ENCODE data around the gene KCNIP4.

KCNIP4 gene

DNA sequence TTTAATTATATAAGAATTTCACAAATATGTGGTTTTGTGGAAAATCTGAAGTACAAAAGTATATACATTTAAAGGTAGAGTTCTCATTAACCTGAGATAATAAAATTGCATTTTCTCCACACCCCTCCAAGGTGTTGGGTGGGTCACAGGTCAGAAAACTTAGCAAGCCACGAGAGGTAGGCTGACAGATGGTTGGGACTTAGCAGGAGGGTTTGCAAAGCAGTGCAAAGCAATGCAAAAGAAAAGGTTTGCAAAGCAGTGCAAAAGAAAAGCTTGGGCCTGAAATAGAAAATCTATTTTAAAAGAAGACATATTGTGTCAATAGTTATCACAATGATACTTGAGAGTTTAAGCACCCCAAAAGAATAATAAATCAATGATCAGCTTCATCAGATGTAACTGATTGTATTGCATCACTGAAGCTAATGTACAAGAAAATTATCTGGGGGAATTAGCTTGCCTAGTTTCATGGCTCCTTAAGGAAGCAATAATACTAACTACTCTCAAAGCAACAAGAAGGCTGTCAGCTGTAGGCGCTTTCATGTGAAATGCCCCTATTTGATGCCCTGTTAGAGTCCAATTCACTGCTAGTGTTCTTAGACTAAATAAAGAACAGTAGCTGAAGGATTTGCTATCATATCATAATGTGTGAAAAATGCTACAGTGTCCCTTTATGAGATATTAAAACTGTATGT is 319.5 kb downstream of the KCNIP4 start:
- Mint-ChIP-seq H3K4me3 (no peak overlapping the region), H3K27me3 (no peaks in the 10 kb centered on the region), H3K9me3 (peaks cover 5% of the 10 kb centered on the region), H3K27ac (no peak overlapping the region), H3K36me3 (no peaks in the 10 kb centered on the region), H3K4me1 (no peaks in the 10 kb centered on the region)
- CTCF ChIA-PET, result no interaction called here
- DNase-seq, result no peak

DNA sequence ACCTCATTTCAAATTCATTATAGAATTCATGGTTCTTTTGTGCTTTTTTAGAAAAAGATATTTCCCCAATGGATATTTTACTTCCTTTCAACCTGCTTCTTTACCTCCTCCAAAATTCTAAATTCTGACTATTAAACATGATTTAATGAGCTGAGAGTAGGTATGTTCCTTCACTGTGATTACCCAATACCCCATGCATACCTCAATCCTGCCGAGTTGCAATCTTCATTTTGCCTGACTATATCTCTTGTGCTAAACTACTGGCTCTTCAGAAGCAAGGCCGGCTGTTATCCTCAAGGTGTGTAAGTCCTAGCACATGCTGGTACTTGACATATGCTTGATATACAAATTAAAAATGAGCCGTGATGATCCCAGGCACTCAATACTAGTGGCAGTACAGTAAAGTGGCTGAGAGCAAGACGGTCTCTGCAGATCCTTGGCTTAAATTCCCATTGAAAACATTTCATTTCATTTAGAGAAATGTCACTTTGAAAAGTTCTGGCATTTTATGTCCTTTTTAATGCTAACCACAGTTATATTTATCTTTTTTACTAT is 320.4 kb downstream of the KCNIP4 start:
- Mint-ChIP-seq H3K4me3 (no peak overlapping the region), H3K36me3 (no peaks in the 10 kb centered on the region), H3K27ac (no peak overlapping the region), H3K4me1 (no peaks in the 10 kb centered on the region), H3K9me3 (peaks cover 5% of the 10 kb centered on the region), H3K27me3 (no peaks in the 10 kb centered on the region)
- CTCF ChIA-PET, result no interaction called here
- no peak for DNase-seq

DNA sequence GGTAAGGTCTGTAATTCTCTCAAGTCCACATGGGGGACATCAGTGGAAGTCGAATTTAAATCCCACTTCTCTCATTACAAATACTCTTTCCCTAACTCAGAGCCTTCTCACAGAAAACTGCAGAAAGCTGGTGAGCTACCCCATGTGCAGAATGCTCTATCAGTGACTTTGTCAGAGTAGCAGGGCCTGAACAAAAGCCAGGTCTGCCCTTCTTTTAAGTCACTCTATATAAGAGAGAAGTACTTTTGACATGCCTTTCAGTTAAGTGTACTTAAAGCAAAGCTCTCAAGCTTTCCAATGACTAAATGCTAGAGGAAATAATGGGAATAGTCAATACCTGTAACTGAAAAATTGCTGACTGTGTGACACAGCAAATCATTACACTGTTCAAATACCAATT is 323.1 kb downstream of the KCNIP4 start:
- H3K27me3 Mint-ChIP-seq, result no peaks in the 10 kb centered on the region
- H3K27ac Mint-ChIP-seq, result no peak overlapping the region
- H3K9me3 Mint-ChIP-seq, result no peaks in the 10 kb centered on the region
- H3K4me3 Mint-ChIP-seq, result no peak overlapping the region
- CTCF ChIA-PET, result no interaction called here
- H3K4me1 Mint-ChIP-seq, result no peaks in the 10 kb centered on the region
- DNase-seq, result no peak
- H3K36me3 Mint-ChIP-seq, result no peaks in the 10 kb centered on the region

DNA sequence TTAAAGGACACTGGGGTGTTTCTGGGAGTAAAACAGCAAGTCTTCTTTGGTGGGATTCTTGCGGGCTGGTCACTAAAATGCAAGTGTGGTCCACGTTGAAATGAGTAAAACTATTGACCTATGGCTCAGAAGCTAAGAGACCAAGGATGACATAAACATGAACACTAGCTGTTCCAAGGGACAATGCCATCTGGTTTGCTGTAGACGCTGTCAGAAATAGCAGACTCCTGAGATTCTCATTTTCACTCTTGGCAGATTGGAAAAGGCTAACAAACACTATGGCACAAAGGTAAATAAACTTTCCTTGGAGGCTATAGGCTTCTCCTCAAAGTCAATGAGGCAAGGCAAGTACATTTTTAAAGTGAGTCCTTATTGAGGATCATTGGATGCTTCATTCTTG is 343.6 kb downstream of the KCNIP4 start:
- H3K9me3 Mint-ChIP-seq, result peaks cover 7% of the 10 kb centered on the region
- no peak for DNase-seq
- H3K27ac Mint-ChIP-seq, result no peak overlapping the region
- no peak overlapping the region for H3K4me3 Mint-ChIP-seq
- H3K36me3 Mint-ChIP-seq, result no peaks in the 10 kb centered on the region
- no peaks in the 10 kb centered on the region for H3K27me3 Mint-ChIP-seq
- H3K4me1 Mint-ChIP-seq, result no peaks in the 10 kb centered on the region
- CTCF ChIA-PET, result no interaction called here

DNA sequence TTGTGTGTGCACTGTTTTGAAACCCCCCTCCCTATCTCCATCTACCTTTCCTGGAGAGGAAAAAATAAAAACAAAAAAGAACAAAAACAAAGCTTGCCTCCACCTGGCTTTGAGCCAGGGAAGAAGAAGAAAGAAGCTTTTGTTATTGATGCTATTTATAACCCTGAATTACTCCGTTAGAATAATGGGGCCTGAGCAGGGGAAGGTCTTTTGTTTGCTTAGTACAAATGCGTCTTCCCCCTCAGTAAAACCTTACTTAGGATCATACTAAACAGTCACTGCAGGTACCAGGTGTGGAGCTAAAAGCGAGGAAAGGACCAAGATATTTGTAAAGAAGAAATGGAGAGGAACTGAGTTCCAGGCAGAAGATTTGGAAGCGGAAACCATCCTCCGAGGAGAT is 352.1 kb downstream of the KCNIP4 start:
- no peaks in the 10 kb centered on the region for H3K27me3 Mint-ChIP-seq
- no peaks in the 10 kb centered on the region for H3K4me1 Mint-ChIP-seq
- no peaks in the 10 kb centered on the region for H3K36me3 Mint-ChIP-seq
- no peak overlapping the region for H3K4me3 Mint-ChIP-seq
- H3K27ac Mint-ChIP-seq, result no peak overlapping the region
- no peak for DNase-seq
- CTCF ChIA-PET, result no interaction called here
- H3K9me3 Mint-ChIP-seq, result peaks cover 3% of the 10 kb centered on the region

DNA sequence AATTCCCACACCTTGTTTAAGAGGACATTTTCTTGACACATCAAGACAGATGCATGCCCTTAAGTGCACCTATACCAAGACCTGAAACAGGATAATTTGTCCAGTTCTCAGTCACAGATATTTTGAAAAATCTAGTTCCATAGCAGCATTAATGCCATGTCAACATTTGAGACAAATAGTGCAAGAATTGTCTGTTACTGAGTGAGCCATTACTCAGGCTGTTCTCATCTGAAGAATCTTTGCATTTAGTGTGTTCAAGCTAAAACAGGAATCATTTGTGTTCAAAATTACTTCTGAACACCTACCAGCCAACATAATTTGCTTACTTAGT is 354.9 kb downstream of the KCNIP4 start:
- no peak for DNase-seq
- Mint-ChIP-seq H3K9me3 (peaks cover 3% of the 10 kb centered on the region), H3K27me3 (no peaks in the 10 kb centered on the region), H3K4me1 (no peaks in the 10 kb centered on the region), H3K4me3 (no peak overlapping the region), H3K36me3 (no peaks in the 10 kb centered on the region), H3K27ac (no peak overlapping the region)
- CTCF ChIA-PET, result no interaction called here

DNA sequence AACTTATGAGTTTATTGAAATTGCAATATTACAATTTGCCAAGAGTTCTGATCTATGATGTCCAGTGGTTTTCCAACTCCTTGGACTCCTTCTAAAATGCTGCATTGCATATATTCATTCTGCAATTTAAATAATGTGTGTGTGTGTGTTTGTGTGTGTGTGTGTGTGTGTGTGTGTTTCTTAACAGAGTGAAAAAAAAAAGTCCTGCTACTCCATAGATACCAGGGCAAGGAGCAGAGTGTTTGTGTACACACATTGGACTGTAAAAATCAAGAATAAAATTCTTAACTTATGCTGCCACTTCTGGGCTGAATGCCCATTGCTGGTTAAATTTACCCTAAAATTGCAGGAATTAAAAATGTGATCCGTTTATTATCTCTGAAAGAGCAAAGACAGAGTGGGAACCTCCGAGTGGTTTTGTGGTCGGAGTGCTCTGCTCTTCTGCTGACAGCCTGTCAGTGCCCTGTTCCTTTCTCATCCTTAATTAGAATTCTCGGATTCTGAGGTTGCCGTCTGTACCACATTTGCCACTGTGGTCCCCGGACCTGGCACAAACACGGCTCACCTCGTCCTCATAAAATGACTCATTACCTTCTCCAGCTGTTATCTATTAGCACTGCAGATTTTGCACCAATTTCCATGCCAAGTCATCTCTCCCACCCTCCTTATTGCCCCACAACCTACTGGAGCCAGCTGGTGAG is 355.5 kb downstream of the KCNIP4 start:
- Mint-ChIP-seq H3K9me3 (peaks cover 3% of the 10 kb centered on the region), H3K4me3 (no peak overlapping the region), H3K27ac (no peak overlapping the region), H3K4me1 (no peaks in the 10 kb centered on the region), H3K27me3 (no peaks in the 10 kb centered on the region), H3K36me3 (no peaks in the 10 kb centered on the region)
- no peak for DNase-seq
- CTCF ChIA-PET, result no interaction called here

DNA sequence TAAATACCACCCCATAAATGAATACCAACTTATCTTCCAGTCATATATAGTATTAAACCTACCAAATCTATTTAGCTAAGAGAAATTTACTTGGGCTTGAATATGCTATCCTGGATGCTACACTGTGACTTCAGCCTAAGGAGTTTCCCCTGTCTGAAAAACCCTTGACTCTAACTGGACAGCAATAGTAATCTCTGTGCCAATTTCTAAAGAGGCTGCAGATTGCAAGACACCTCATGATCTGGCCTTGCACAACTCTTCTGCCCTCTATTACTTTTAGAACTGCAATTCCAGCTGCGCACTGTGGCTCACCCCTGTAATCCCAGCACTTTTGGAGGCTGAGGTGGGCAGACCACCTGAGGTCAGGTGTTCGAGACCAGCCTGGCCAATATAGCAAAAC is 371.5 kb downstream of the KCNIP4 start:
- H3K27ac Mint-ChIP-seq, result no peak overlapping the region
- no peaks in the 10 kb centered on the region for H3K36me3 Mint-ChIP-seq
- H3K4me1 Mint-ChIP-seq, result no peaks in the 10 kb centered on the region
- no peak overlapping the region for H3K4me3 Mint-ChIP-seq
- H3K27me3 Mint-ChIP-seq, result no peaks in the 10 kb centered on the region
- CTCF ChIA-PET, result no interaction called here
- H3K9me3 Mint-ChIP-seq, result peaks cover 2% of the 10 kb centered on the region
- no peak for DNase-seq

DNA sequence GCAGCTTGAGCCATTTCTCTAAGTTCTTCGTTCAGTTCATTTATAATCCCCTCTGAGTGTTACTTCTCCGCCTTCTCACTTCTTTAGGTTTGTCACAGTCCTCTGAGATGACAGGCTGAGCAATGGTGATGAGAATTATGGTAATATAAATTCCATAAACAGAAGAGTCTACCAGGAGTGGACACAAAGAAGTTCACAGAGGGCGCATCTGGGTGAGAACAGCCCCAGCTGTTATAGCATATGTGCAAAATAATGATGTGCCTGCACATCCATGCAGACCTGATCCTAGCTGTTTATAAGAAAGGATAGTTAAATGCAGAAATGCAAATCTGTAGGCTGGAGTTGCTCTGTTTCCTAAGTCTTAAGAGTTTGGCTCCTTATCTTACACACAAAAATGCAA is 377.5 kb downstream of the KCNIP4 start:
- Mint-ChIP-seq H3K36me3 (no peaks in the 10 kb centered on the region), H3K4me1 (no peaks in the 10 kb centered on the region), H3K4me3 (no peak overlapping the region), H3K27me3 (no peaks in the 10 kb centered on the region), H3K27ac (no peak overlapping the region), H3K9me3 (peaks cover 4% of the 10 kb centered on the region)
- DNase-seq, result no peak
- CTCF ChIA-PET, result no interaction called here

DNA sequence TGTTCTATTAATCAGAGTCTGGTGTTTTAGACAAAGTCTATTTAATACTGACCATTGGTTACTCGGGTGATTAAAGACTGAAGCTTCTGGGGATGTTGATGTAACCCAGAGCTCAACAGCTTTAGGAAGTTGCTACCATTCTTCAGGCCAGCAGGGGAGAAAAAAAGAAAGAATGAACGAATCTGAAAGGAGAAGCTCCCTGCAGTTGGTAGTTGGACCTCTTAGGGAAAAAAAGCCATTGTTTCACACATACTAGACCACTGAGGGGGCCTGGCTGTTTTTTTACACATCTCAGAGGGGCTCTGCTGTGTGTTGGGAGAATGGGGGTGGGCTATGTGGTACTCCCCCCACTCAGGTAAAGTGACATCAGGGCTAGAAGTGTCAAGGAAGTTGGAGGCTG is 378.9 kb downstream of the KCNIP4 start:
- DNase-seq, result no peak

DNA sequence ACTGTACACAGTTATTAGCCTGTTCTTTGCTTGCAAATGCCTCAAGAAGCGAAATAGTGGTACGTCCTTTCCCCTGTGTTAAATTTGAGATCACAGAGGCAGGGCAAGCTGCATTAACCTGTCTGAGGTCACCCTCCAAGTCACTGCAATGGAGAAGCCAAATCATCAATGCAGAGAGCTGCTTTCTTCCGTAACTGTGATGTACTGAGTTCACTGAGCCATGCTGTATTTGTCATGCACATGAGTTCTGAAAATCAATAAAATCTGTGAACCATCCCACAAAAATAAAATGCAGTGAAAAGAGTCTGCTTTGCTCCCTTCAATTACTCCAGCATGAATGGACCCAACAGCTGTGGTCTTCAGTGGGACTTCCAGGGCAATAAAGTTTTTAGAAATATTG is 393.5 kb downstream of the KCNIP4 start:
- DNase-seq, result no peak
- Mint-ChIP-seq H3K36me3 (no peaks in the 10 kb centered on the region), H3K27ac (no peak overlapping the region), H3K4me3 (no peak overlapping the region), H3K4me1 (no peaks in the 10 kb centered on the region), H3K27me3 (no peaks in the 10 kb centered on the region), H3K9me3 (no peaks in the 10 kb centered on the region)
- CTCF ChIA-PET, result no interaction called here

More for the DNA sequence above, 378.9 kb downstream of the KCNIP4 start:
- Mint-ChIP-seq H3K36me3 (no peaks in the 10 kb centered on the region), H3K27ac (no peak overlapping the region), H3K4me3 (no peak overlapping the region), H3K27me3 (no peaks in the 10 kb centered on the region), H3K4me1 (no peaks in the 10 kb centered on the region), H3K9me3 (peaks cover 4% of the 10 kb centered on the region)
- CTCF ChIA-PET, result no interaction called here

DNA sequence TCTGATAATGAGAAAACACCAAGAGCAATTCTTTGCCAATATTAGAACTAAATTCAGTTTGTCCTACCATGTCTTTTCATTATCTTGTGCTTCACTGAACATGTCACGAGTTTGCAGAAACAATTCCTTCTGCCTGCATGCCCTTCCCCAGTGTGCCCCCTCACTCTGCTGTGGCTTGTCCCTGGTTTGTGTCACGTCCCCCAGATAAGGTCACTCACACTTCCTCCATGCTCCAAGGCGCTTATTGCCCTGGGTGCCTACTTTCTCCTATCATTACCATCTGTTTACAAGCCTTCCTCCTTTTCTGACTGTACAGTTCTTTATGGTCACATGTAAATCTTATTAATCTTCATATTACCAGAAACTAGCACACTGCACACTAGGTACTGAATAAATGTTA is 394.1 kb downstream of the KCNIP4 start:
- no peaks in the 10 kb centered on the region for H3K9me3 Mint-ChIP-seq
- no peak overlapping the region for H3K4me3 Mint-ChIP-seq
- no peaks in the 10 kb centered on the region for H3K27me3 Mint-ChIP-seq
- H3K36me3 Mint-ChIP-seq, result no peaks in the 10 kb centered on the region
- CTCF ChIA-PET, result no interaction called here
- no peak for DNase-seq
- no peak overlapping the region for H3K27ac Mint-ChIP-seq
- no peaks in the 10 kb centered on the region for H3K4me1 Mint-ChIP-seq

DNA sequence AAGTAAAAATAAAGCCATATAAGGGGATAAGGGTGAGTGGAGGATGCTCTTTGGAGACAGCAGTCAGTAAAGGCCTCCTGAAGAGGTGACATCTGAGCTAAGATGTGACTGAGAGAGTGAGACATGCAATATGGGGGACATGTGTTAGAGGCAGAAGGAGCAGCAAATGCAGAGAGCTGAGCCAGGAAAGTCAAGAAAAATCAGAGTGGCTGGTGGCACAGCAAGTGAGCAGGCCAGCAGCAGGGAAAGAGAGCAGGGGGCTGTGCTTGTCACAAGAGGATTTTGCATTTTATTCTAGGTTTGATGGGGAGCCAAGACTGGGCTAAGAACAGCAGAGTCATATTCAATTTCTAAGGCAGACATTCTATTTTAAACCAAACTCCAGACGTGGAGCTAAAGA is 394.5 kb downstream of the KCNIP4 start:
- Mint-ChIP-seq H3K27me3 (no peaks in the 10 kb centered on the region), H3K9me3 (no peaks in the 10 kb centered on the region), H3K36me3 (no peaks in the 10 kb centered on the region), H3K27ac (no peak overlapping the region), H3K4me3 (no peak overlapping the region), H3K4me1 (no peaks in the 10 kb centered on the region)
- no peak for DNase-seq
- CTCF ChIA-PET, result no interaction called here

DNA sequence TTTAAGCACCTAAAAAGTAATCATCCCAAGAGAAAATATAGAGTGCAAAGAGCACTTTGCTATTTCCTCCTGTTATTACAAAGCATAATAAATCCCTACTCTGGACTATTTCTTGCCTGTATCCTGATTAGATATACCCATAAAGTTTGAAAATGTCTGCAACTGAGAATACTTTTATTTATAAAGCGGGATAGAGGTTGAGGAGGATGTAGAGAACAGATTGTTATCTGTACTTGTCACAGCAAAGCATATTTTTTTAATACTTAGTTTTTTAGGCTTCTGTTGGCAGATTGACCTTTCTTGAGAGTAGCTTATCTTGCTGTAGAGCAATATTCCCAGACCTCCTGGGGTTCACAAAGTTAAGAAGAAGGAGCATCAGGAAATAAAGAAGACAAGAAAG is 396.1 kb downstream of the KCNIP4 start:
- H3K9me3 Mint-ChIP-seq, result no peaks in the 10 kb centered on the region
- no peak overlapping the region for H3K4me3 Mint-ChIP-seq
- H3K27ac Mint-ChIP-seq, result no peak overlapping the region
- no peaks in the 10 kb centered on the region for H3K27me3 Mint-ChIP-seq
- H3K4me1 Mint-ChIP-seq, result no peaks in the 10 kb centered on the region
- no peak for DNase-seq
- CTCF ChIA-PET, result no interaction called here
- H3K36me3 Mint-ChIP-seq, result no peaks in the 10 kb centered on the region

DNA sequence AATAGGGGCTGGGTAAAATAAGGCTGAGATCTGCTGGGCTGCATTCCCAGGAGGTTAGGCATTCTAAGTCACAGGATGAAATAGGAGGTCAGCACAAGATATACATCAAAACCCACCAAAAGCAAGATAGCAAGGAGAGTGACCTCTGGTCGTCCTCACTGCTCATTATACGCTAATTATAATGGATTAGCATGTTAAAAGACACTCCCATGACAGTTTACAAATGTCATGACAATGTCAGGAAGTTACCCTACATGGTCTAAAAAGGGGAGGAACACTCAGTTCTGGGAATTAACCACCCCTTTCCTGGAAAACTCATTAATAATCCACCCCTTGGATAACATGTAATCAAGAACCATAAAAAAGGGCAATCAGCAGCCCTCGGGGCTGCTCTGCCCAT is 403.6 kb downstream of the KCNIP4 start:
- no peaks in the 10 kb centered on the region for H3K4me1 Mint-ChIP-seq
- no peak for DNase-seq
- no peak overlapping the region for H3K4me3 Mint-ChIP-seq
- H3K36me3 Mint-ChIP-seq, result no peaks in the 10 kb centered on the region
- no peak overlapping the region for H3K27ac Mint-ChIP-seq
- CTCF ChIA-PET, result interaction anchor here (0.7 kb wide), 1 partner anchor 771 kb away, joined by 3 read pairs; no protein-coding TSS in a partner anchor
- H3K27me3 Mint-ChIP-seq, result no peaks in the 10 kb centered on the region
- peaks cover 5% of the 10 kb centered on the region for H3K9me3 Mint-ChIP-seq
